ENCODE measurements around the gene CNTNAP5. TPM values are rescaled to one million over a fixed set of nuclear protein-coding genes. Genes with fewer than 3 reads are reported as not detected.

Gene CNTNAP5
- total RNA-seq, 1 donor from 2014 or later: not detected

DNA sequence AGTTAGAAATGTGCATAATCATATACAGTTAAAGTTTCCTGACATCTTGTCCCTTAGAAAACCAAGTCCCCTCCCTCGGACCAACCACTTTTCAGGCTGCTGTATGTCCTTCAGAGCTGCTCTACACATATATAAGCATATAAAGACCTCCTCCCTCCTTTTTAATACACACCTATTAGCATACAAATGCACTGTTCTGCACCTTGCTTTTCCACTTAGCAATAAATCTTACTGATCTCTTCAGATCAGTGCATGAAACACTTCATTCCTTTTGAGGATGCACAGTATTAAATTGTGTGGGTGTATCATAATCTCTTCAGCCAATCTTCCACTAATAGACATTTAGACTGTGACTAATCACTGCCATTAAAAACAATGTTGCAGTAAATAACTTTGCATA lies 79.8 kb downstream of the CNTNAP5 start:
- H3K4me1 Mint-ChIP-seq: no peaks in the 10 kb centered on the region
- no peak for TF ChIP-seq EZH2 (IDR thresholded peaks at IDR 0.05)
- no peak for TF ChIP-seq EZH2phosphoT487 (IDR thresholded peaks at IDR 0.05)
- no peak for TF ChIP-seq CTCF (IDR thresholded peaks at IDR 0.05)

DNA sequence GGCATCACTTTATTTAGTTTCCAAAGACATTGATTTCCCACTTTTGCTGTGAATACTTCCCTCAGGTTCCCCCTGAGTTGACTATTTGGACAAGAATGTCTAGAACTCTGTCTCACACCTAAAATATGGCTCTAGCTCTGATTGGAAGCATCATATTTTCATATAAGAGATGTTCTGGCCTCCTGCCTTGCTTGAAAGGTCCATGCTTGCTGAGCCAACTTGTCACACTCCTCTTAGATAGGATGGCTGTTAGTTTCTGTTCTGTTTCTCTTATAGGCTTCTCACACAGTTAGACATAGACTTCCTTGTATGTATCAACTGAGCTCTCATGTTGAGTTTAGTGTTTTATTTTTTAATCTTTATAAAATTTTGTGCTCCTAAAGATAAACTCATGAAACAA lies 87.1 kb downstream of the CNTNAP5 start:
- H3K4me3 Mint-ChIP-seq: no peak overlapping the region
- no peaks in the 10 kb centered on the region for H3K9me3 ChIP-seq (ENCODE audit: low read depth)
- H3K27me3 Mint-ChIP-seq (ENCODE audit: insufficient read depth, low read depth): no peaks in the 10 kb centered on the region
- H3K79me2 ChIP-seq (ENCODE audit: low read depth): no peaks in the 10 kb centered on the region
- no peak overlapping the region for H3K4me3 ChIP-seq
- no peaks in the 10 kb centered on the region for H3K9me3 Mint-ChIP-seq
- TF ChIP-seq CTCF (IDR thresholded peaks at IDR 0.05): no peak
- no peak for TF ChIP-seq EZH2phosphoT487 (IDR thresholded peaks at IDR 0.05)
- no peak for TF ChIP-seq EZH2 (IDR thresholded peaks at IDR 0.05)
- H3K27ac ChIP-seq: no peak overlapping the region
- no peak for DNase-seq (ENCODE audit: low spot score)
- no peaks in the 10 kb centered on the region for H4K20me1 ChIP-seq (ENCODE audit: low read depth)
- H3K9ac ChIP-seq: no peak overlapping the region
- no peaks in the 10 kb centered on the region for H3F3A ChIP-seq (ENCODE audit: low read depth)
- H3K4me1 ChIP-seq: no peaks in the 10 kb centered on the region
- peaks cover 8% of the 10 kb centered on the region for H3K4me1 Mint-ChIP-seq
- no peaks in the 10 kb centered on the region for H3K36me3 ChIP-seq
- H3K4me2 ChIP-seq: no peak overlapping the region
- no peak overlapping the region for H3K27ac Mint-ChIP-seq
- no peaks in the 10 kb centered on the region for H3K36me3 Mint-ChIP-seq
- H2AFZ ChIP-seq (replicated peaks): no peak overlapping the region
- no peaks in the 10 kb centered on the region for H3K27me3 ChIP-seq

More for the DNA sequence above, 79.8 kb downstream of the CNTNAP5 start:
- no peaks in the 10 kb centered on the region for H3K36me3 Mint-ChIP-seq
- DNase-seq (ENCODE audit: low spot score): no peak
- H2AFZ ChIP-seq (replicated peaks): no peak overlapping the region
- H3K9me3 ChIP-seq (ENCODE audit: low read depth): no peaks in the 10 kb centered on the region
- H3K27ac Mint-ChIP-seq: no peak overlapping the region
- no peaks in the 10 kb centered on the region for H3F3A ChIP-seq (ENCODE audit: low read depth)
- no peak overlapping the region for H3K4me3 ChIP-seq
- no peaks in the 10 kb centered on the region for H3K27me3 Mint-ChIP-seq (ENCODE audit: insufficient read depth, low read depth)
- H3K4me2 ChIP-seq: no peak overlapping the region
- H3K9me3 Mint-ChIP-seq: no peaks in the 10 kb centered on the region
- H3K36me3 ChIP-seq: no peaks in the 10 kb centered on the region
- H3K9ac ChIP-seq: no peak overlapping the region
- no peaks in the 10 kb centered on the region for H4K20me1 ChIP-seq (ENCODE audit: low read depth)
- H3K79me2 ChIP-seq (ENCODE audit: low read depth): no peaks in the 10 kb centered on the region
- H3K27ac ChIP-seq: no peak overlapping the region
- no peaks in the 10 kb centered on the region for H3K27me3 ChIP-seq
- no peak overlapping the region for H3K4me3 Mint-ChIP-seq
- H3K4me1 ChIP-seq: no peaks in the 10 kb centered on the region

DNA sequence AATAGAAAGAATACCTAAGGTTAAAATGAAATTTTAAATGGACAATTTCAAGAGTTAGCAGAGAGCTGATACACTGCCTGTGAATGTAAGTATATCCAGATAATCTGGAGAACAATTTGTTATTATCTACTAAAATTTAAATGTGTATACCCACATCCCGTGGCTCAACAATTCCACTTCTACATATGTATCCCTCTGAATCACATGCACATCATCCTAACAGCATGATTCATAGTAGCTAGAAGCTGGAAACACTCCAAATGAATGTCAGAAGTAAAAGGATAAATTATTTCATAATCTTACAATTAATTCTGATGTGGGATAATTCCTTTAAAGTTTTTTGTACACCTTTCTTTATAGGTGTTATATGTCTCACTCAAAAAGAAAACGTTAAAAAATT lies 87.9 kb downstream of the CNTNAP5 start:
- H3K36me3 ChIP-seq: no peaks in the 10 kb centered on the region
- H3K4me2 ChIP-seq: no peak overlapping the region
- H3K79me2 ChIP-seq (ENCODE audit: low read depth): no peaks in the 10 kb centered on the region
- no peak overlapping the region for H3K9ac ChIP-seq
- H3F3A ChIP-seq (ENCODE audit: low read depth): no peaks in the 10 kb centered on the region
- no peak for DNase-seq (ENCODE audit: low spot score)
- no peak overlapping the region for H3K27ac ChIP-seq
- H3K9me3 ChIP-seq (ENCODE audit: low read depth): no peaks in the 10 kb centered on the region
- H3K4me3 ChIP-seq: no peak overlapping the region
- Mint-ChIP-seq H3K4me3 (no peak overlapping the region), H3K4me1 (peaks cover 8% of the 10 kb centered on the region), H3K9me3 (no peaks in the 10 kb centered on the region), H3K27me3 (ENCODE audit: insufficient read depth, low read depth) (no peaks in the 10 kb centered on the region), H3K27ac (no peak overlapping the region), H3K36me3 (no peaks in the 10 kb centered on the region)
- no peak overlapping the region for H2AFZ ChIP-seq (replicated peaks)
- H3K4me1 ChIP-seq: no peaks in the 10 kb centered on the region
- H4K20me1 ChIP-seq (ENCODE audit: low read depth): no peaks in the 10 kb centered on the region
- H3K27me3 ChIP-seq: no peaks in the 10 kb centered on the region
- no peak for TF ChIP-seq CTCF (IDR thresholded peaks at IDR 0.05)
- no peak for TF ChIP-seq EZH2phosphoT487 (IDR thresholded peaks at IDR 0.05)
- TF ChIP-seq EZH2 (IDR thresholded peaks at IDR 0.05): no peak
